ENCODE data around the gene MMP27. TPM values are rescaled to one million over a fixed set of nuclear protein-coding genes. Genes with fewer than 3 reads are reported as not detected.

MMP27 gene
- polyA plus RNA-seq, 1 donor (not counting 4 experiments of a cell fraction or from before 2014, with no cell fraction given), result not detected

- no peak overlapping the region for H2AFZ ChIP-seq (ENCODE audit: control insufficient read depth, low read length)
- no peaks in the 10 kb centered on the region for H3K79me2 ChIP-seq (ENCODE audit: control insufficient read depth, insufficient read depth, low read length)
- H3K9me3 ChIP-seq (ENCODE audit: control insufficient read depth, low read depth, low read length), result peaks cover 6% of the 10 kb centered on the region
- H3K9me1 ChIP-seq (ENCODE audit: control insufficient read depth, extremely low read depth, insufficient read depth, low read length), result no peaks in the 10 kb centered on the region
- no peak overlapping the region for H3K4me3 ChIP-seq (ENCODE audit: control insufficient read depth in 2 of 3, extremely low read depth in 1 of 3, insufficient read depth in 2 of 3, low read depth in 1 of 3, low read length in 3 of 3)
- no peak overlapping the region for H3K4me2 ChIP-seq (ENCODE audit: control insufficient read depth, extremely low read depth, insufficient read depth, low read depth, low read length)
- dilution Hi-C loops (cut with MboI; ENCODE audit: extremely low pct_ligation_motif_present, low sequenced_read_pairs), result no loop called here
- H3K36me3 ChIP-seq (ENCODE audit: control insufficient read depth in 2 of 2, extremely low read depth in 1 of 2, insufficient read depth in 2 of 2, low read length in 2 of 2), result no peaks in the 10 kb centered on the region
- no peak for FAIRE-seq
- no peaks in the 10 kb centered on the region for H4K20me1 ChIP-seq (ENCODE audit: control insufficient read depth, extremely low read depth, insufficient read depth, low read length)
- no peaks in the 10 kb centered on the region for H3K27me3 ChIP-seq (ENCODE audit: control insufficient read depth, extremely low read depth, insufficient read depth, low read length)
- no peak for DNase-seq (ENCODE audit: low read depth, low spot score)
- TF ChIP-seq EZH2 (IDR thresholded peaks at IDR 0.05; ENCODE audit: low read length), result no peak
- no peak for TF ChIP-seq CTCF (optimal IDR thresholded peaks at IDR 0.05 in 1 of 3, IDR thresholded peaks at IDR 0.05 in 1 of 3, conservative IDR thresholded peaks at IDR 0.05 in 1 of 3; ENCODE audit: extremely low read depth in 1 of 3, insufficient read depth in 2 of 3, low read length in 3 of 3)
- no peaks in the 10 kb centered on the region for H3K4me1 ChIP-seq (ENCODE audit: control insufficient read depth, extremely low read depth, insufficient read depth, low read length)
- H3K27ac ChIP-seq (ENCODE audit: control insufficient read depth, insufficient read depth, low read length), result no peak overlapping the region
- H3K9ac ChIP-seq (ENCODE audit: control insufficient read depth, extremely low read depth, insufficient read depth, low read length), result no peak overlapping the region
Measured at GRCh38 chr11:102656528-102656927, 49.0 kb downstream of the MMP27 start.

- Histone ChIP-seq H3K9ac (ENCODE audit: control insufficient read depth, extremely low read depth, insufficient read depth, low read length) (no peak overlapping the region), H3K36me3 (ENCODE audit: control insufficient read depth in 2 of 2, extremely low read depth in 1 of 2, insufficient read depth in 2 of 2, low read length in 2 of 2) (no peaks in the 10 kb centered on the region), H3K9me3 (ENCODE audit: control insufficient read depth, low read depth, low read length) (peaks cover 6% of the 10 kb centered on the region), H3K27ac (ENCODE audit: control insufficient read depth, insufficient read depth, low read length) (no peak overlapping the region), H4K20me1 (ENCODE audit: control insufficient read depth, extremely low read depth, insufficient read depth, low read length) (no peaks in the 10 kb centered on the region), H3K27me3 (ENCODE audit: control insufficient read depth, extremely low read depth, insufficient read depth, low read length) (no peaks in the 10 kb centered on the region), H3K9me1 (ENCODE audit: control insufficient read depth, extremely low read depth, insufficient read depth, low read length) (no peaks in the 10 kb centered on the region), H2AFZ (ENCODE audit: control insufficient read depth, low read length) (no peak overlapping the region), H3K79me2 (ENCODE audit: control insufficient read depth, insufficient read depth, low read length) (no peaks in the 10 kb centered on the region), H3K4me1 (ENCODE audit: control insufficient read depth, extremely low read depth, insufficient read depth, low read length) (no peaks in the 10 kb centered on the region), H3K4me2 (ENCODE audit: control insufficient read depth, extremely low read depth, insufficient read depth, low read depth, low read length) (no peak overlapping the region), H3K4me3 (ENCODE audit: control insufficient read depth in 2 of 3, extremely low read depth in 1 of 3, insufficient read depth in 2 of 3, low read depth in 1 of 3, low read length in 3 of 3) (no peak overlapping the region)
- FAIRE-seq (no peak), DNase-seq (ENCODE audit: low read depth, low spot score) (no peak)
- dilution Hi-C loops (cut with MboI; ENCODE audit: extremely low pct_ligation_motif_present, low sequenced_read_pairs), result no loop called here
- TF ChIP-seq CTCF (optimal IDR thresholded peaks at IDR 0.05 in 1 of 3, IDR thresholded peaks at IDR 0.05 in 1 of 3, conservative IDR thresholded peaks at IDR 0.05 in 1 of 3; ENCODE audit: extremely low read depth in 1 of 3, insufficient read depth in 2 of 3, low read length in 3 of 3) (no peak), EZH2 (IDR thresholded peaks at IDR 0.05; ENCODE audit: low read length) (no peak)
Measured at GRCh38 chr11:102655547-102655946, 50.0 kb downstream of the MMP27 start.

All from keratinocyte (primary cell).